GM18505 (cell line): Measurements from ENCODE around the gene TPBGL.

Experiments used
- ATAC-seq: cut with Tn5 transposase; IDR thresholded peaks from one replicate; pipeline ENCODE4 v1.9.1; 2021; ENCODE audit not compliant: unreplicated experiment
- POLR2A ChIP-seq: IDR thresholded peaks from 4 replicates; pipeline ENCODE4 v1.6.1; 2011; ENCODE audit warnings: borderline replicate concordance; ENCODE audit not compliant: insufficient read depth, insufficient read length; ENCODE audit errors: extremely low read depth

Gene TPBGL

GRCh38 chr11:75225794-75226193 is 14.8 kb upstream of the TPBGL start:
- TF ChIP-seq POLR2A, result no peak
- no peak for ATAC-seq

GRCh38 chr11:75229466-75229865 is 11.1 kb upstream of the TPBGL start:
- no peak for TF ChIP-seq POLR2A
- no peak for ATAC-seq

DNA sequence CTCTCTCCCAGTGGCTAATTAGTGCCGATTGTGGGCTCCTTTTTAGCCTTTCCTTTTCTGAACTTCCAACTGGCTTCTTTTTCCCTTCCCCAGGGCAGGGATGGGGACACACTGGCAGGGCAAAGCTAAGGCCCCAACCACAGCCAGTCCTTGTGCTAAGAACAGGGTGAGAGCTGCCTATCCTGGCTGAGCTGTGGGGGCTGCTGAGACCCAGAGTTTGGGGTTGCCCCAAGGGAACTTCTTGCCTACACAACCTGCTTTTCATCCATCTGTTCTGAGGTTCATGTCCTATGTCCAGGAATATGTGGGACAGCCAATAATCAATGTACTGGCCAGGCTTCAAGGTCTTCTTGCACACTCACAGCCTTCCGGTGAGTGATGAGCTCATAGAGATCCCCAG is 10.0 kb upstream of the TPBGL start:
- no peak for TF ChIP-seq POLR2A

GRCh38 chr11:75233754-75234172 is 6.8 kb upstream of the TPBGL start:
- no peak for TF ChIP-seq POLR2A
- no peak for ATAC-seq

More for the DNA sequence above, 10.0 kb upstream of the TPBGL start:
- no peak for ATAC-seq

DNA sequence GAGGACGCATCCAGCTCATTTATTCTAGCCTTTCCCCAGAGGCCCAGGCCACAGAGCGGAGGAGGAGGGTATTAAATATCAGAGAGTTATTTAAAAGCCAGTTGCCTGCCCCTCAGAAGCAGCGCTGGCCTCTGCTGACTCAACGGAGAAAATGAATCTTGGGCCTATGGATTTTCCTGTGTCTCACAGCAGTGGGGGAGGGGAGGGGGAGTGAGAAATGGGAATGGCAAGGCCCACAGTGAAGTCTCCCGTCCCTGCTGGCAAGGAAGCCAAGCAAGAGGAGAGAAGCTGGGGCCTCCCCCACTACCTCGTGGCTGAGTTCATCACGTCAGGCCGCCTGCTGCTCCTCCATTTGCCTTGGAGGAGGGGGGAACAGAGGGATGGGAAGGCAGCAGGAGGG is 4.5 kb upstream of the TPBGL start:
- TF ChIP-seq POLR2A, result no peak
- no peak for ATAC-seq

- no peak for ATAC-seq
- TF ChIP-seq POLR2A, result no peak
These were observed 3.5 kb upstream of the TPBGL start for GRCh38 chr11:75237050-75237449.

DNA sequence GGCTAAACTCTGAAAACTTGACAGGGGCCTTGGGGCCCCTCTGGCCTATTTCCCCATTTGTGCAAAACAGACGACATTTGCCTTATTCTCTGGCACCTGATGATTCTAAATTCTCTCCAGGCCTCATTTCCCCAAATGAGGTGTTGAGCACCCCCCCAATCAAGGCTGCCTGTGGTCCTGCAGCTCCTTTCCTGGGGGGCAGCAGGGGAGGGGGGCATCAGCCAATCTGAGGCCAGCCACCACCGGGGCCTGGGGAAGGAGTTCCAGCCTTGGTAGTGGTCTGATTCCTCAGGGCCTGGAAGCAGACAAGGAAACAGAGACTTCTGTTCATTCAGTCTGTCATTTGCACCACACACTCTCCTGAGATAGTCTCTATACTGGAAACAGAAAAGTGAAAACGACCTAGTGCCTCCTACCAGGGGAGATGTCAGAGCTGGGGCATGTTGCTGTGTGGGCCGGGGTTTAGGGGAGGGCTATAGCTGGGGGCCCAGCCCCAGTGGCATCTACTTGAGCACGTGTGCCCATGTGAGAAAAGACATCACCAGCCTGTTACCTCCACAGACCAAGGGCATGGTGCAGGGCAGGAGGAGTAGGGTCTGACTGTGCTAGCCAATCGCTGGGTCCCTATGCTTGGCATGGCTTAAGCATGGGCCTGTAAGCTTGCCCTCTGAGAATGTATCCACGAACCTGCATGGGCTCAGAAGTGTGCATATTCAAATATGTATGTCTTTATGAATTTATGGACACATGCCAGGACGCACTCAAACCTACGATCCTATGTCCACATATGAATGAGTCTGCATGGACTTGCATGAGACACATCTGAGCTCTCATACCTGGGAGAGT is 1.8 kb upstream of the TPBGL start:
- TF ChIP-seq POLR2A, result no peak

GRCh38 chr11:75239531-75240290 is 863 bp upstream of the TPBGL start:
- no peak for TF ChIP-seq POLR2A
- no peak for ATAC-seq

More for the DNA sequence above, 1.8 kb upstream of the TPBGL start:
- no peak for ATAC-seq

DNA sequence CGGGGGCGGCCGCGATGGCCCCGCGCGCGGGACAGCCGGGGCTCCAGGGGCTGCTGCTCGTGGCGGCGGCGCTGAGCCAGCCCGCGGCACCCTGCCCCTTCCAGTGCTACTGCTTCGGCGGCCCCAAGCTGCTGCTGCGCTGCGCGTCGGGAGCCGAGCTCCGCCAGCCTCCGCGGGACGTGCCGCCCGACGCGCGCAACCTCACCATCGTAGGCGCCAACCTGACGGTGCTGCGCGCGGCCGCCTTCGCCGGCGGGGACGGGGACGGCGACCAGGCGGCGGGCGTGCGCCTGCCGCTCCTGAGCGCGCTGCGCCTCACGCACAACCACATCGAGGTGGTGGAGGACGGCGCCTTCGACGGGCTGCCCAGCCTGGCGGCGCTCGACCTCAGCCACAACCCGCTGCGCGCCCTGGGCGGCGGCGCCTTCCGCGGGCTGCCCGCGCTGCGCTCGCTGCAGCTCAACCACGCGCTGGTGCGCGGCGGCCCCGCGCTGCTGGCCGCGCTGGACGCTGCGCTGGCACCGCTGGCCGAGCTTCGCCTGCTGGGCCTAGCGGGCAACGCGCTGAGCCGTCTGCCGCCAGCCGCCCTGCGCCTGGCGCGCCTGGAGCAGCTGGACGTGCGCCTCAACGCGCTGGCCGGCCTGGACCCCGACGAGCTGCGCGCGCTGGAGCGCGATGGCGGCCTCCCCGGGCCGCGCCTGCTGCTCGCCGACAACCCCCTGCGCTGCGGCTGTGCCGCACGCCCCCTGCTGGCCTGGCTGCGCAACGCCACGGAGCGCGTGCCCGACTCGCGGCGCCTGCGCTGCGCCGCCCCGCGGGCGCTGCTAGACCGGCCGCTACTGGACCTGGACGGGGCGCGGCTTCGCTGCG is 697 bp downstream of the TPBGL start:
- peak; percentile 86 for ATAC-seq
- no peak for TF ChIP-seq POLR2A

DNA sequence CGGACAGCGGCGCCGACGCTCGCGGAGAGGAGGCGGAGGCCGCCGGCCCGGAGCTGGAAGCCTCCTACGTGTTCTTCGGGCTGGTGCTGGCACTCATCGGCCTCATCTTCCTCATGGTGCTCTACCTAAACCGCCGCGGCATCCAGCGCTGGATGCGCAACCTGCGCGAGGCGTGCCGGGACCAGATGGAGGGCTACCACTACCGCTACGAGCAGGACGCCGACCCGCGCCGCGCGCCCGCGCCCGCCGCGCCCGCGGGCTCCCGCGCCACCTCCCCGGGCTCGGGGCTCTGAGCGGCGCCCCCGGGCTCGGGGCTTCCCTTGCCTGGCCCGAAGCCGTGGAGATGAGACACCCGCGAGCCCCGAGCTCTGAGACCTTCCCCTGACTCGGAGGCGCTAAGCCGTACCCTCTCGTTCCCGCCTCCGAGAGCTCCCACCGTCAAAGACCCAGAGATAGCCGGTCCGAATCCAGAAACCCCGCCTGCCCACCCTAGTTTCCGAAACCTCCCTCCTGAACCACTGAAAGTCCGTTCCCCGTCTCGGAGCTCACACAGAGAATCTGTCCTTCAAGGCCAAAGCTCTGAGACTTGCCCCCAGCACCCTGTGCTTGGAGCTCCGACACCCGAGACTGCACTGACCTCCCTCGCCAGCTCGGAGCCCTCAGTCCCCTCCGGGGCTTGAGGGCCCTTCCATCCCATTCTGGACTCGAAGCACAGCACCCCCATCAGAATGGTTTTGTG is 1.5 kb downstream of the TPBGL start:
- ATAC-seq, result no peak
- no peak for TF ChIP-seq POLR2A

- no peak for TF ChIP-seq POLR2A
- ATAC-seq, result no peak
These were observed 2.4 kb downstream of the TPBGL start for GRCh38 chr11:75242722-75243600.

GRCh38 chr11:75244052-75244814 is 3.7 kb downstream of the TPBGL start:
- no peak for TF ChIP-seq POLR2A
- ATAC-seq, result no peak
